GM12872 (cell line): ENCODE results near the gene ARHGEF16.
A peak's percentile ranks its signal among the peaks of the same experiment; 100 is the strongest.

Experiments used
- TF ChIP-seq, protein P1 (sequence below): IDR thresholded peaks from 3 replicates; pipeline ENCODE4 v1.5.1; 2011; ENCODE audit warnings: low read depth, mild to moderate bottlenecking, low read length, moderate library complexity; ENCODE audit not compliant: insufficient read depth

ARHGEF16 gene

DNA sequence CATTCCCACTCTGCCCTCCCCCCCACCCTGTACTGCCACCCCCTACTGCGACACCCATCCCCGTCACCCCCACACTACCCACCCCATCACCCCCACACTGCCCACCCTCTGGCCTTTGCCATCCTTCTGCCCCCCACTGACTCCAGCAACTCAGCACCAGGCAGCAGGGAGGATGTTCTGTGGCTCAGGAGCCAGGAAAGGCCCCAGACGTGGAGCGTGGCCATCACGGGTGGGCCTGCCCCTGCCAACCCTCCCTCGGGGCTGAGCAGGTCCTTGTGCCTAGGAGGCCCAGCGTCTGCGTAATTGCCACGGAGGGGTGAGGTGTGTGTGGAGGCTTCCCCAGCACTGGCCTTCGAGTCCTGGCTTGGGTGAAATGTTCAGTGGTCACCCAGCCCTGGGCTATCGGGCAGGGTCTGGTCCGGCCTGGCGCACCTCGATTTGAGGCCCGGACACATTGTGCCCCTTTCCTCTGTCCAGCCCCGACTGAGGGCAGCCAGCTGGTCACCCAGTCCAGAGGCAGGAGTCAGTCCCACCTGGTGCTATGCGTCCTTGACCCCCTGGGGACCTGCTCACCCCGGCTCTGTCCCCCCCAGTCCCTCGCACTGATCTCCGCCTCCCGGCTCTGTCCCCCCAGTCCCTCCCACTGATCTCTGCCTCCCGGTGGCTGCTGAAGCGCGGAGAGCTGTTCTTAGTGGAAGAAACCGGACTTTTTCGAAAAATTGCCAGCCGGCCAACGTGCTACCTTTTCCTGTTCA, 23.0 kb downstream of the ARHGEF16 start:
- TF ChIP-seq, protein P1, sequence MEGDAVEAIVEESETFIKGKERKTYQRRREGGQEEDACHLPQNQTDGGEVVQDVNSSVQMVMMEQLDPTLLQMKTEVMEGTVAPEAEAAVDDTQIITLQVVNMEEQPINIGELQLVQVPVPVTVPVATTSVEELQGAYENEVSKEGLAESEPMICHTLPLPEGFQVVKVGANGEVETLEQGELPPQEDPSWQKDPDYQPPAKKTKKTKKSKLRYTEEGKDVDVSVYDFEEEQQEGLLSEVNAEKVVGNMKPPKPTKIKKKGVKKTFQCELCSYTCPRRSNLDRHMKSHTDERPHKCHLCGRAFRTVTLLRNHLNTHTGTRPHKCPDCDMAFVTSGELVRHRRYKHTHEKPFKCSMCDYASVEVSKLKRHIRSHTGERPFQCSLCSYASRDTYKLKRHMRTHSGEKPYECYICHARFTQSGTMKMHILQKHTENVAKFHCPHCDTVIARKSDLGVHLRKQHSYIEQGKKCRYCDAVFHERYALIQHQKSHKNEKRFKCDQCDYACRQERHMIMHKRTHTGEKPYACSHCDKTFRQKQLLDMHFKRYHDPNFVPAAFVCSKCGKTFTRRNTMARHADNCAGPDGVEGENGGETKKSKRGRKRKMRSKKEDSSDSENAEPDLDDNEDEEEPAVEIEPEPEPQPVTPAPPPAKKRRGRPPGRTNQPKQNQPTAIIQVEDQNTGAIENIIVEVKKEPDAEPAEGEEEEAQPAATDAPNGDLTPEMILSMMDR, result no peak

DNA sequence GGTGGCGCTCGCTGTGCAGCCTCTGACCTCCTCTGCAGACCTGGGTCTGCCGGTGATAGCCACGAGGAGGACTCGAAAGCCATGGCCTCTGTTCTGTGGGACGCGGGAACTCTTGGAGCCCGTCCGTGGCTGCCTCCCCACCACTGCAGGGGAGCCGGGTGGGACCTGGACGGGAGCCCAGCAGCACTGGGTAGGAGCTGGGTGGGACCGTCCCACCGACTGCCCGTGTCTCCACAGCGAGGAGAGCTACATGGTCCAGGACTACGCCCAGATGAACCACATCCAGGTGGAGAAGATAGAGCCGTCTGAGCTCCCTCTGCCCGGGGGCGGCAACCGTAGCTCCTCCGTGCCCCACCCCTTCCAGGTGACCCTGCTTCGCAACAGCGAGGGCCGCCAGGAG, 23.7 kb downstream of the ARHGEF16 start:
- TF ChIP-seq, protein P1, result no peak

DNA sequence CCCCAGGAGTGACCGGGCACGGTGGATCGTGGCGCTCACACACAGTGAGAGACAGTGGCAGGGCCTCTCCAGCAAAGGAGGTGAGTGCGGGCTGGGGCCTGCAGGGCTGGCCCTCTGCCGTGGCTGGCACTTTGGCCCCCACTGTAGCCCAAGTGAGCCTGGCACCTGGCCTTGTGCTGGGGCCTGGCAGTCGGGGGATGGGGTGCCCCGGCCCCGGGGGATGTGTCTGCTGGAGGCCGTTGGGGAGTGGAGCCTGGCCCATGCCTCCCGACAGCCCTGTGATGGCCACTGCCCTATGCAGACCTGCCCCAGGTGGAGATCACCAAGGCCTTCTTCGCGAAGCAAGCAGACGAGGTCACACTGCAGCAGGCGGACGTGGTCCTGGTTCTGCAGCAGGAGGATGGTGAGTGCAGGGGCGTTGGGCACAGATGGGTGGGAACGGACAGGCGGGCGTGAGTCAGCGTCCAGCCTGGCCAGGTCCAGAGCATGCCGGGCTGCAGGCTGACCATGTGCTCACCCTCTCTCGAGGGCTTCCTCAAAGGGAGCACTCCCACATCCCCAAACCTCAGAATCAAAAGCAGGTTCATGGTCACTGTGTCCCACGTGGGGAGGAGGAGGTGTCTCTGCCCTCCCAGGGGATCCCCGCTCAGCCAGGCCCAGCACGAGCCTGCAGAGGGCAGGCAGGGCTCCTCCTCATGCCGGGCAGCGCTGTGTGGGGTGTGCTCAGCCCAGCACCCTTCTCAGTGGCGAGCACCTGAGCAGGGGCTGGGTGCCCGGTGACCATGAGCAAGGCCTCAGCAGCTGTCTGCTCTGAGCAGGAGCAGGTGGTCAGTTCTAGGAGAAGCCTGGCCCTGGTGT, 25.3 kb downstream of the ARHGEF16 start:
- TF ChIP-seq, protein P1, result no peak

DNA sequence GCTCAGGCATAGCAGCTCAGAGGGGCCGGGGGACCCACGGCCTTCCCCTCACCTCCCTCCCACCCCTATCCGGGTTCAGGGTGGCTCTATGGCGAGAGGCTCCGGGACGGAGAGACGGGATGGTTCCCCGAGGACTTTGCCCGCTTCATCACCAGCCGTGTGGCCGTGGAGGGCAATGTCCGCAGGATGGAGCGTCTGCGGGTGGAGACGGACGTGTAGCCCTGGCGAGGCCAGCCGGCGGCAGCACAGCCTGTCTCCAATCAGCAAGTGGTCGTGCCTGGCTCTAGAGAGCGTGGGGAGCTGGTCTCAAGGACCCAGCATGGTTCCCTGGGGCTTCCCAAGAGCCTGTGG, 25.9 kb downstream of the ARHGEF16 start:
- TF ChIP-seq, protein P1, result no peak

DNA sequence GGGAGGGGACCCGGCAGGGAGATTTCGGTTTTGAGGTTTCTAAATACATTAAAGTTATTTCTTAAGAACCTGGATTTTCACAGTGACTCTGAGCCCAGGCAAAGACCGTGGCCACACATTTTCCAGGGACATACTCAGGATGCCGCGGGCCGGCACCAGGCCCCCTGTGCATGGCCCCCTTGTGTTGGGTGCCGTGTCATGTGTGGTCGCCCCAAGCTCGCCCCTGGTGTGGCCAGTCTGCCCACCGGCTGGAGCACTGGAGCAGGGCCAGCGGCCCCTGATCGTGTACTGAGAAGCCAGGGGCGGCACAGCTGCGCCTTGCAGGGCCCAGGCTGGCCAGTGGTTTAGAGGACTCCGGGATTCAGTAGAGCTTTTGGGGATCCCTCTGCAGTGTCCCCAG, 26.6 kb downstream of the ARHGEF16 start:
- TF ChIP-seq, protein P1, result no peak

DNA sequence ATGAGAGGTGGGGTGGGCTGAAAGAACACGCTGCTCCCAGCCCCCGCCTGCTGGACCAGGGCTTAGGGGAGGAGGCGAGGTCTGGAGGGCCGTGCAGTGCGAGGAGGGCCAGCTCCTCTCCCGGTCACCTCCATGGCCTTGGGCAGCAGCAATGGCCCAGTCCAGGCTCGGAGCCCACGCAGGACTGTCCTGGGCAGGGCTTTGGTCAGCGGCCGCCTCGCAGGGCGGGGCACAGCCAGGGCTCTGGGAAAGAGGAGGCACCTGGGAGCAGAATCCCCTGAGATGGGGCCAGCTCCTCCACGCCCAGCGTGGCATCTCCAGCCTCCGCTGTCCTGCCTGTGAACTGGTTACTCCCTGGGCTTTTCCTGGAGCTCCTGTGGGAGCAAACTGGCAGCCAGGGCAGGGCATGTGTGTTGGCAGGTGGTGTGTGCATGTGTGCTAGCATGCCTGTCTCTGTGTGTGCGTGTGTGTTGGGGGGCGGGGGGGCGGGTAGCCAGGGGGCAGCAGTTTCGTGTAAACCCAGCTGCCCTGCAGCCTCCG, 27.4 kb downstream of the ARHGEF16 start:
- TF ChIP-seq, protein P1, result no peak

DNA sequence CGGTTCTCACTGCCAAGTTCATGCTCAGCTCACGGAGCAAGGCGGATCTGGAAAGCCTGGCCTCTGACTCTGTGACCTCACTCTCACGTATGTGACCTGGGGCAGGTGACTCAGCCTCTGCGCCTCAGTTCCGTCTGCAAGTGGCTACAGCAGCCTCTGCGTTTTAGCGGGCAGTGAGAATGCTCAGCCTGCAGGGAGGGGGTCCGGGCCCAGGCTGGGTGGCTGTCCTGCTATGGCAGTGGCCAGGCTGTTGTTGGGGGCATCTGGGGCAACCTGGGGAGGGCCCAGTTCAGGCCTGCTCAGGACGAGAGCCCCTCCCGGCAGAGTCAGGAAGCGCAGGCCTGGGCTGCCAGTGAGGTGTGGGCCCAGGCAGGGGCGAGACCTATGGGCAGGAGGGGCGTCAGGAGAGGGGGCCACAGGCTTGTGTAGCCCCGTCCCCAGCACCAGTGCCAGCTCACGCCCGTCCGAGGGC, 27.9 kb downstream of the ARHGEF16 start:
- TF ChIP-seq, protein P1, result peak; percentile 50; the same call in 2 of the 3 replicates
